Skeletal muscle tissue (tissue), 4 donors: ENCODE data around the gene ALDH16A1. TPM values are rescaled to one million over a fixed set of nuclear protein-coding genes. Genes with fewer than 3 reads are reported as not detected.
"Not testable (repeated sequence)": the region's sequence is repeated elsewhere in the genome, so short reads cannot be mapped to it uniquely, and the experiment has no call there.

Experiments
- H3K27ac ChIP-seq: one replicate; pipeline ENCODE4 v1.7.0; 2013; ENCODE audit warnings: mild to moderate bottlenecking, low read depth, low read length, inconsistent platforms
- H3K27me3 ChIP-seq, 3 donors: one replicate each; pipeline ENCODE4 v1.7.0; 2013; ENCODE audit warnings: low read length in 3 of 3; ENCODE audit not compliant: control insufficient read depth in 3 of 3, insufficient read depth in 3 of 3
- H3K36me3 ChIP-seq, 3 donors: one replicate each; pipeline ENCODE4 v1.7.0; 2013; ENCODE audit warnings: low read length in 3 of 3; ENCODE audit not compliant: control insufficient read depth in 3 of 3, insufficient read depth in 3 of 3
- H3K4me1 ChIP-seq, 3 donors: one replicate each; pipeline ENCODE4 v1.7.0; 2013; ENCODE audit warnings: low read length in 3 of 3, mild to moderate bottlenecking in 3 of 3; ENCODE audit not compliant: control insufficient read depth in 3 of 3, insufficient read depth in 3 of 3
- H3K4me3 ChIP-seq, 3 donors: one replicate each; pipeline ENCODE4 v1.7.0; 2013; ENCODE audit warnings: low read length in 3 of 3
- H3K9ac ChIP-seq, 3 donors: one replicate each; pipeline ENCODE4 v1.7.0; 2013; ENCODE audit warnings: low read length in 3 of 3, mild to moderate bottlenecking in 3 of 3, moderate library complexity in 2 of 3, low read depth in 1 of 3
- H3K9me3 ChIP-seq, 3 donors: one replicate each; pipeline ENCODE4 v1.7.0; 2013; ENCODE audit warnings: low read length in 3 of 3; ENCODE audit not compliant: control insufficient read depth in 3 of 3
- total RNA-seq: library from RNA; depleted of rRNA; stranded (reverse); fragments of >200 nt; gene quantifications from one replicate; pipeline ENCODE4 v1.2.3, GENCODE V29; 2014
- donor health status: Osteomylitis.

ALDH16A1 gene
- total RNA-seq, 1 donor from 2014 or later, result 20.9 TPM

DNA sequence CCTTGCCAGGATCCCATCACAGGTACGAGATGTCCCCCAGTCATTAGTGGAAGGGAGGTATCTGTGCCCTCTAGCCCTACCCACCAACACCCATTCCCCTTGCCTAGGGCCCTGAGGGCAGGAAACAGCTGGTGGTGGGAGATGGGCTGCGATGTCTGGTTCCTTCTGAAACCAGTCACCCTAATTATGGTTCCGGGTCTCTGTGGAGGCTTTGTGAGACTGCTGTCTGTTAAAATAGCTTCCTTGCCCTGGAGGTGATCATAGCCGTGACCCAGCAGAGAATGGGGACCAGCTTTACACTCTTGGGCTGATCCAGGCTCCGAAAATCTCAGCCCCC, 5.5 kb downstream of the ALDH16A1 start:
- Histone ChIP-seq H3K4me3 (no peak overlapping the region), H3K9ac (peak overlapping the region in 2 of 3 donors; percentile 10 to 45), H3K27me3 (no peaks in the 10 kb centered on the region), H3K9me3 (no peaks in the 10 kb centered on the region), H3K4me1 (peaks cover 12 to 20% (median 13%) of the 10 kb centered on the region in 3 donors), H3K36me3 (peaks cover 0 to 2% (median 0%) of the 10 kb centered on the region in 3 donors), H3K27ac (peak overlapping the region; percentile 62)

DNA sequence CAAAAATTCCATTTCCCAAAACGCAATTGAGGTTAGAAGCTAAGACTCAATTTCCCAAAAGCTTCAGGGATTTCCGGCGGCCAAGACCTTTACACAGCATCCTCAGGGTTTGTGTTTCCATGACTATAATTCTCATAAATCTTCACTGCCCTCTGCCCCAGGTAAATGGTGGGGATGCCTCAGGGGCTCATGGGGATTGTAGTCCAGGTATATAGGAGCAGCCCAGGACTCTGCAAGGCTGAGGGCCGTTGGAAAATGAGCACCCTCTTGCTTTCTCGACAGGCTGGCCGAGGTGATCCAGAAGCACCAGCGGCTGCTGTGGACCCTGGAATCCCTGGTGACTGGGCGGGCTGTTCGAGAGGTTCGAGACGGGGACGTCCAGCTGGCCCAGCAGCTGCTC, 6.4 kb downstream of the ALDH16A1 start:
- no peak overlapping the region for H3K9ac ChIP-seq
- H3K27me3 ChIP-seq, result no peaks in the 10 kb centered on the region
- peaks cover 0 to 2% (median 0%) of the 10 kb centered on the region in 3 donors for H3K36me3 ChIP-seq

DNA sequence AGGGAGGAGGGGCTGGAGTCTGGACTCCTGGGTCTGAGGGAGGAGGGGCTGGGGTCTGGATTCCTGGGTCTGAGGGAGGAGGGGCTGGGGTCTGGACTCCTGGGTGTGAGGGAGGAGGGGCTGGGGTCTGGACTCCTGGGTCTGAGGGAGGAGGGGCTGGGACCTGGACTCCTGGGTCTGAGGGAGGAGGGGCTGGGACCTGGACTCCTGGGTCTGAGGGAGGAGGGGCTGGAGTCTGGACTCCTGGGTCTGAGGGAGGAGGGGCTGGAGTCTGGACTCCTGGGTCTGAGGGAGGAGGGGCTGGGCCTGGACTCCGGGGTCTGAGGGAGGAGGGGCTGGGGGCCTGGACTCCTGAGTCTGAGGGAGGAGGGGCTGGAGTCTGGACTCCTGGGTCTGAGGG, 8.1 kb downstream of the ALDH16A1 start:
- H3K27ac ChIP-seq, H3K36me3 ChIP-seq, H3K4me1 ChIP-seq: not testable (repeated sequence)

More for the DNA sequence above, 6.4 kb downstream of the ALDH16A1 start:
- Histone ChIP-seq H3K9me3 (no peaks in the 10 kb centered on the region), H3K4me1 (peaks cover 4 to 13% (median 5%) of the 10 kb centered on the region in 3 donors), H3K27ac (no peak overlapping the region), H3K4me3 (no peak overlapping the region)

DNA sequence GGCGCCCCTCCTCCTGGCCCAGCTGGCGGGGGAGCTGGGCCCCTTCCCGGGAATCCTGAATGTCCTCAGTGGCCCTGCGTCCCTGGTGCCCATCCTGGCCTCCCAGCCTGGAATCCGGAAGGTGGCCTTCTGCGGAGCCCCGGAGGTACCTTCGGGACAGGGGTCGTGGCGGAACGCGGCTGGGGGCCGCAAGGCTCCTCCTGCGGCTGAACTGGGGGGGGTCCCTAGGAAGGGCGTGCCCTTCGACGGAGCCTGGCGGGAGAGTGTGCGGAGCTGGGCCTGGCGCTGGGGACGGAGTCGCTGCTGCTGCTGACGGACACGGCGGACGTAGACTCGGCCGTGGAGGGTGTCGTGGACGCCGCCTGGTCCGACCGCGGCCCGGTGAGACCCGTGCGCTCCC, 8.6 kb downstream of the ALDH16A1 start:
- Histone ChIP-seq H3K4me3 (no peak overlapping the region), H3K9ac (no peak overlapping the region), H3K27me3 (no peaks in the 10 kb centered on the region), H3K4me1 (peaks cover 0 to 4% (median 4%) of the 10 kb centered on the region in 3 donors), H3K9me3 (no peaks in the 10 kb centered on the region), H3K36me3 (peaks cover 0 to 6% (median 6%) of the 10 kb centered on the region in 3 donors), H3K27ac (no peak overlapping the region)

More for the DNA sequence above, 8.1 kb downstream of the ALDH16A1 start:
- H3K27me3 ChIP-seq, H3K9me3 ChIP-seq, H3K4me3 ChIP-seq, H3K9ac ChIP-seq: not testable (repeated sequence)

DNA sequence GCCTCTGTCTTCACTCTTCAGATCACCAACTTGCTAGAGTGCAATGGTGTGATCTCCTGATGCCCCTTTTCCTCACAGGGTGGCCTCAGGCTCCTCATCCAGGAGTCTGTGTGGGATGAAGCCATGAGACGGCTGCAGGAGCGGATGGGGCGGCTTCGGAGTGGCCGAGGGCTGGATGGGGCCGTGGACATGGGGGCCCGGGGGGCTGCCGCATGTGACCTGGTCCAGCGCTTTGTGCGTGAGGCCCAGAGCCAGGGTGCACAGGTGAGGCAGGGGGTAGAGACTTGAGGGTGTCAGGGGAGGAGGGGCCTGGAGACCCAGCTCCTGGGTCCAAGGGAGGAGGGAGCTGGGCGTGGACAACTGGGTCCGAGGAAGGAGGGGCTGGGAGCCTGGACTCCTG, 9.5 kb downstream of the ALDH16A1 start:
- no peak overlapping the region for H3K27ac ChIP-seq
- H3K9me3 ChIP-seq, result no peaks in the 10 kb centered on the region
- peaks cover 0 to 6% (median 6%) of the 10 kb centered on the region in 3 donors for H3K36me3 ChIP-seq
- H3K4me3 ChIP-seq, result no peak overlapping the region
- H3K27me3 ChIP-seq, result no peaks in the 10 kb centered on the region
- H3K4me1 ChIP-seq, result peaks cover 0 to 4% (median 4%) of the 10 kb centered on the region in 3 donors
- H3K9ac ChIP-seq, result no peak overlapping the region

DNA sequence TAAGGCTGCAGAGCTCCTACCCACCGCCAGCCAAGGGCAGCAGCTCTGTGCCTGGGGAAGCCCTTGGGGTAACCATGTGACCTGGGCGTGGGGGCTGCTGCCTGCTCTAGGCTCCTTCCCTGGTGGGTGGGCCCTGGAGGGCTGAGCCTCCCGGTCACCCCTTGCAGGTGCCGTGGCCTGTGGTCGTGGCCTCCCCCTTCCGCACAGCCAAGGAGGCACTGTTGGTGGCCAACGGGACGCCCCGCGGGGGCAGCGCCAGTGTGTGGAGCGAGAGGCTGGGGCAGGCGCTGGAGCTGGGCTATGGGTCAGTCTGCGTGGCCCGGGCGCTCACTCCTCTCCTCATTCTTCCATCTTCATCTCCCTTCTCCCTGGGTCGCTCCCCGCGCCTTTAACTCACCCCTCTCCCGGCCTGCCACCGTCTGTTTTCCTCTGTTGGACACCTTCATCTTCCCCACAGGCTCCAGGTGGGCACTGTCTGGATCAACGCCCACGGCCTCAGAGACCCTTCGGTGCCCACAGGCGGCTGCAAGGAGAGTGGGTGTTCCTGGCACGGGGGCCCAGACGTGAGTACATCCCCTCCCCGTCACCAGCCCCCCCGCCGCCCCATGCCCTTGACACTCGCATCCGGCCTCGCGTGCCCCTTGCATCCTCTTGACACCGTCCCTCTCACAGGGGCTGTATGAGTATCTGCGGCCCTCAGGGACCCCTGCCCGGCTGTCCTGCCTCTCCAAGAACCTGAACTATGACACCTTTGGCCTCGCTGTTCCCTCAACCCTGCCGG, 11.1 kb downstream of the ALDH16A1 start:
- no peaks in the 10 kb centered on the region for H3K9me3 ChIP-seq
- no peak overlapping the region for H3K4me3 ChIP-seq
- no peak overlapping the region for H3K9ac ChIP-seq
- no peak overlapping the region for H3K27ac ChIP-seq
- peaks cover 3 to 6% (median 6%) of the 10 kb centered on the region in 3 donors for H3K36me3 ChIP-seq
- H3K27me3 ChIP-seq, result no peaks in the 10 kb centered on the region
- H3K4me1 ChIP-seq, result peaks cover 7 to 8% (median 8%) of the 10 kb centered on the region in 3 donors

DNA sequence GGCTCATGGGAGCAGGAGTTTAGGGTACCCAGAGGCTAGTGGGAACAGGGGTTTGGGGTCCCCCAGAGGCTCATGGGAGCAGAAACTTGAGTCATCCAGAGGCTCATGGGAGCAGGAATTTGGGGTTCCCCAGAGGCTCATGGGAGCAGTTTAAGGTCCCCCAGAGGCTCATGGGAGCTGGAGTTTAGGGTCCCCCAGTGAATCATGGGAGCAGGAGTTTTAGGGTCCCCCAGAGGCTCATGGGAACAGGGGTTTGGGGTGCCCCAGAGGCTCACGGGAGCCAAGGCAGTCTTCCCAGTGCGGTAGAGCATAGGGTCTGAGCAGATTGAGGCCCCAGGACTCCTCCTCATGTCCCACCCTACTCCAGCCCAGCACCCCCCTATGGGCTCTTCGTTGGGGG, 12.3 kb downstream of the ALDH16A1 start:
- H3K4me3 ChIP-seq, result no peak overlapping the region
- no peaks in the 10 kb centered on the region for H3K27me3 ChIP-seq
- no peaks in the 10 kb centered on the region for H3K9me3 ChIP-seq
- no peak overlapping the region for H3K27ac ChIP-seq
- H3K4me1 ChIP-seq, result peaks cover 7 to 12% (median 9%) of the 10 kb centered on the region in 3 donors
- H3K36me3 ChIP-seq, result peaks cover 3 to 6% (median 6%) of the 10 kb centered on the region in 3 donors
- H3K9ac ChIP-seq, result no peak overlapping the region

DNA sequence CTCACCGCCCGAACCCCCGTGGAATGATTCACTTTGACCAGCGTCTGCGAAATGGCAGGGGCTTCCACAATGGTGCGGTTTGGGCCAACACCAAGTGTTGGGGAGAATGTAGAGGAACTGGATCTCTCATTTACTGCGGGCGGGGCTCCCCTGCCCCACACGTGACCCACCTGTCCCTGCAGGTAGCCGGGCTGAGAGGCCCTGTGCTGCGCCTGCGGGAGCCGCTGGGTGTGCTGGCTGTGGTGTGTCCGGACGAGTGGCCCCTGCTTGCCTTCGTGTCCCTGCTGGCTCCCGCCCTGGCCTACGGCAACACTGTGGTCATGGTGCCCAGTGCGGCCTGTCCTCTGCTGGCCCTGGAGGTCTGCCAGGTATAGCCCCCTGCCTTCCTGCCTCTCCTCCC, 15.2 kb downstream of the ALDH16A1 start:
- peak overlapping the region; percentile 60 for H3K27ac ChIP-seq
- no peaks in the 10 kb centered on the region for H3K27me3 ChIP-seq
- no peaks in the 10 kb centered on the region for H3K9me3 ChIP-seq
- H3K36me3 ChIP-seq, result peaks cover 3 to 6% (median 4%) of the 10 kb centered on the region in 3 donors
- H3K9ac ChIP-seq, result no peak overlapping the region
- no peak overlapping the region for H3K4me3 ChIP-seq
- peaks cover 7 to 17% (median 12%) of the 10 kb centered on the region in 3 donors for H3K4me1 ChIP-seq

DNA sequence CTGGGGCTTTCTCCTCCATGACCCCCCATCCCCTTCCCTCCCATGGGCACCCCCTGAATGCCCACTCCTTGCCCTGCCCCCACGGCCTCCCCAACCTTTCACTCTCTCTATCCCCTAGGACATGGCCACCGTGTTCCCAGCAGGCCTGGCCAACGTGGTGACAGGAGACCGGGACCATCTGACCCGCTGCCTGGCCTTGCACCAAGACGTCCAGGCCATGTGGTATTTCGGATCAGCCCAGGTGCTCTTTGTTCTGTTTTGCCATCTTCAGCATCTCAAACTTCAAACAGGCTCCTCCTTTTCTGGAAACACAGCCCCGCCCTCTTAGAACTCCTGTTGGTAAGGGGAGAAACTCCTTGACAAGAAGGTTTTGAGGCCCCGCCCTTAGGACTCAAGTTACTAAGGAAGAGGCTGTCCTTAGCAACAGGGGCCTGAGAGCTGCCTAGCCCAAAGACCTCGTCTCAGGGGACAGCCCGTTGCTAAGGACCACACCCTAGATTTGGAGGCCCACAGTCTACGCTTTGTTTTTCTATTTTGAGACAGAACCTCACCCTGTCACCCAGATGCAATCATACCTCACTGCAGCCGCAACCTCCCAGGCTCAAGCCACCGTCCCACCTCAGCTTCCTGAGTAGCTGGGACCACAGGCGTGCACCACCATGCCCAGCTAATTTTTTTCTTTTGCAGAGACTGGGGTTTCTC, 15.9 kb downstream of the ALDH16A1 start:
- H3K9me3 ChIP-seq, result no peaks in the 10 kb centered on the region
- no peaks in the 10 kb centered on the region for H3K27me3 ChIP-seq
- peaks cover 12 to 23% (median 18%) of the 10 kb centered on the region in 3 donors for H3K4me1 ChIP-seq
- peaks cover 3 to 6% (median 4%) of the 10 kb centered on the region in 3 donors for H3K36me3 ChIP-seq
- H3K9ac ChIP-seq, result no peak overlapping the region
- peak overlapping the region; percentile 60 for H3K27ac ChIP-seq
- H3K4me3 ChIP-seq, result no peak overlapping the region
